IMR-90 (cell line): ENCODE results near the gene CDK5R1. TPM values are rescaled to one million over a fixed set of nuclear protein-coding genes. Genes with fewer than 3 reads are reported as not detected.
"Not testable (repeated sequence)": the region's sequence is repeated elsewhere in the genome, so short reads cannot be mapped to it uniquely, and the experiment has no call there.

Experiments
- ATAC-seq: fragments of 200-7000 bp; cut with Tn5 transposase; 2 replicates; pipeline ENCODE4 v1.9.1; 2020; ENCODE audit warnings: low read depth, mild to moderate bottlenecking, moderate library complexity
- BruUV-seq: library from RNA; stranded (reverse); fragments of 400-500 nt; replicated peaks from 2 replicates; lab custom pipeline; 2021; lab: Mats Ljungman, UMichigan
- CTCF ChIA-PET: fragments of 300-600 bp; formaldehyde crosslinking; extraction: SDS; loops from one replicate; lab custom pipeline; 2021; ENCODE audit warnings: antibody characterized with exemption; lab: Yijun Ruan, JAX
- POLR2A ChIA-PET: fragments of 300-600 bp; sonication (Branson Sonifier 250); formaldehyde crosslinking; loops from one replicate; lab custom pipeline; 2022; ENCODE audit warnings: antibody characterized with exemption; ENCODE audit not compliant: unreplicated experiment; lab: Charles Lee
- DNase-seq: peaks from one replicate; pipeline ENCODE4 v3.0.0; 2013
- H2AFZ ChIP-seq: replicated peaks from 2 replicates; pipeline ENCODE3; 2013; ENCODE audit warnings: low read length, mild to moderate bottlenecking; ENCODE audit not compliant: poor library complexity
- H2AK5ac ChIP-seq: 2 replicates; pipeline ENCODE4 v1.6.1; 2013; ENCODE audit warnings: low read depth, low read length, inconsistent platforms
- H2AK9ac ChIP-seq: replicated peaks from 2 replicates; pipeline ENCODE3; 2013; ENCODE audit warnings: mild to moderate bottlenecking, low read depth, low read length, moderate library complexity; ENCODE audit not compliant: poor library complexity
- H2BK120ac ChIP-seq: 2 replicates; pipeline ENCODE4 v1.6.1; 2013; ENCODE audit warnings: low read depth, low read length, inconsistent platforms
- H2BK15ac ChIP-seq: 3 replicates; pipeline ENCODE4 v1.6.1; 2013; ENCODE audit warnings: low read depth, low read length, inconsistent platforms
- H2BK20ac ChIP-seq: 2 replicates; pipeline ENCODE4 v1.6.1; 2013; ENCODE audit warnings: low read depth, mild to moderate bottlenecking, inconsistent platforms, low read length, moderate library complexity
- H2BK5ac ChIP-seq: 2 replicates; pipeline ENCODE4 v1.6.1; 2013; ENCODE audit warnings: mild to moderate bottlenecking, low read depth, low read length, inconsistent platforms; ENCODE audit not compliant: poor library complexity, severe bottlenecking
- H3K14ac ChIP-seq: replicated peaks from 2 replicates; pipeline ENCODE4 v1.6.1; 2013; ENCODE audit warnings: low read depth, low read length, inconsistent platforms
- H3K18ac ChIP-seq: 2 replicates; pipeline ENCODE4 v1.6.1; 2013; ENCODE audit warnings: low read depth, low read length, control low read depth
- H3K23ac ChIP-seq: 2 replicates; pipeline ENCODE4 v1.6.1; 2013; ENCODE audit warnings: low read depth, low read length, inconsistent platforms
- H3K27ac ChIP-seq: 2 replicates; pipeline ENCODE4 v1.5.1; 2013; ENCODE audit warnings: mild to moderate bottlenecking, control low read depth, low read length; ENCODE audit not compliant: insufficient read depth
- H3K27me3 ChIP-seq: 2 replicates; pipeline ENCODE4 v1.6.1; 2013; ENCODE audit warnings: low read length; ENCODE audit not compliant: control insufficient read depth, insufficient read depth
- H3K36me3 ChIP-seq: 2 replicates; pipeline ENCODE4 v1.6.1; 2013; ENCODE audit warnings: low read length, mixed read lengths; ENCODE audit not compliant: control insufficient read depth, insufficient read depth
- H3K4ac ChIP-seq: 2 replicates; pipeline ENCODE4 v1.6.1; 2013; ENCODE audit warnings: low read depth, low read length, inconsistent platforms
- H3K4me1 ChIP-seq: 2 replicates; pipeline ENCODE4 v1.6.1; 2013; ENCODE audit warnings: low read length, mixed read lengths; ENCODE audit not compliant: control insufficient read depth, insufficient read depth
- H3K4me2 ChIP-seq: 2 replicates; pipeline ENCODE4 v1.6.1; 2013; ENCODE audit warnings: low read depth, mild to moderate bottlenecking, control low read depth, low read length, moderate library complexity
- H3K4me3 ChIP-seq: 2 replicates; pipeline ENCODE4 v1.5.1; 2013; ENCODE audit warnings: low read depth, mild to moderate bottlenecking, control low read depth, low read length, moderate library complexity; ENCODE audit not compliant: insufficient read depth
- H3K56ac ChIP-seq: 2 replicates; pipeline ENCODE4 v1.6.1; 2013; ENCODE audit warnings: low read length, inconsistent platforms; ENCODE audit not compliant: insufficient read depth; ENCODE audit errors: extremely low read depth
- H3K79me1 ChIP-seq, 2 experiments: 2 replicates each; pipeline ENCODE4 v1.6.1; 2013; ENCODE audit warnings: low read length in 2 of 2, inconsistent platforms in 1 of 2, low read depth in 1 of 2
- H3K9ac ChIP-seq: 2 replicates; pipeline ENCODE4 v1.6.1; 2013; ENCODE audit warnings: low read depth, low read length, control low read depth
- H3K9me1 ChIP-seq: 2 replicates; pipeline ENCODE4 v1.6.1; 2013; ENCODE audit warnings: low read length, inconsistent platforms; ENCODE audit not compliant: insufficient read depth
- H3K9me3 ChIP-seq: 2 replicates; pipeline ENCODE4 v1.6.1; 2013; ENCODE audit warnings: low read length; ENCODE audit not compliant: control insufficient read depth, insufficient read depth
- H4K20me1 ChIP-seq: 2 replicates; pipeline ENCODE4 v1.6.1; 2013; ENCODE audit warnings: low read length, inconsistent platforms; ENCODE audit not compliant: insufficient read depth
- H4K5ac ChIP-seq: 2 replicates; pipeline ENCODE4 v1.6.1; 2013; ENCODE audit warnings: mild to moderate bottlenecking, low read depth, low read length, control low read depth
- H4K8ac ChIP-seq, 2 experiments: 2 replicates each; pipeline ENCODE4 v1.6.1; 2013; ENCODE audit warnings: low read depth in 2 of 2, low read length in 2 of 2, control low read depth in 1 of 2, inconsistent platforms in 1 of 2
- H4K91ac ChIP-seq: 2 replicates; pipeline ENCODE4 v1.6.1; 2013; ENCODE audit warnings: low read depth, low read length, inconsistent platforms; ENCODE audit not compliant: insufficient read depth
- WGBS, 2 experiments: methylation state at CpG; one replicate each; pipeline versions ENCODE4 v1.1.5 to v1.1.7; 2013; ENCODE audit warnings: missing lambda C conversion rate in 2 of 2; ENCODE audit not compliant: insufficient read length in 1 of 2; ENCODE audit errors: extremely low coverage in 2 of 2; 5-methylcytosine and 5-hydroxymethylcytosine counted together
- dilution Hi-C: fragments of 300-500 bp; cut with HindIII; formaldehyde crosslinking; loops from one replicate; pipeline ENCODE4 v1.14.3; 2018; ENCODE audit warnings: low sequenced_read_pairs; ENCODE audit not compliant: unreplicated experiment
- in situ Hi-C: fragments of 300-500 bp; cut with MboI; formaldehyde crosslinking; loops from 3 replicates; pipeline ENCODE4 v1.14.3; 2019; ENCODE audit warnings: low sequenced_read_pairs, inconsistent platforms, mixed read lengths
- intact Hi-C: fragments of 100-400 bp; cut with micrococcal nuclease; formaldehyde crosslinking; loops from 2 replicates; pipeline ENCODE4 v1.10.0; 2022
- polyA plus RNA-seq, 3 experiments: library from polyadenylated mRNA; depleted of rRNA; stranded (reverse); fragments of >200 nt; gene quantifications; 2 replicates each; pipeline ENCODE4 v1.2.3, GENCODE V29; 2012; ENCODE audit warnings: low replicate concordance in 1 of 3
- total RNA-seq: library from RNA; depleted of rRNA; stranded (reverse); fragments of >200 nt; gene quantifications from 2 replicates; pipeline ENCODE4 v1.2.3, GENCODE V29; 2012

The CDK5R1 gene
- total and polyA plus RNA-seq, 2 of the 4 experiments (the other 2 are of a cell fraction), result 0.36 to 0.74 TPM

DNA sequence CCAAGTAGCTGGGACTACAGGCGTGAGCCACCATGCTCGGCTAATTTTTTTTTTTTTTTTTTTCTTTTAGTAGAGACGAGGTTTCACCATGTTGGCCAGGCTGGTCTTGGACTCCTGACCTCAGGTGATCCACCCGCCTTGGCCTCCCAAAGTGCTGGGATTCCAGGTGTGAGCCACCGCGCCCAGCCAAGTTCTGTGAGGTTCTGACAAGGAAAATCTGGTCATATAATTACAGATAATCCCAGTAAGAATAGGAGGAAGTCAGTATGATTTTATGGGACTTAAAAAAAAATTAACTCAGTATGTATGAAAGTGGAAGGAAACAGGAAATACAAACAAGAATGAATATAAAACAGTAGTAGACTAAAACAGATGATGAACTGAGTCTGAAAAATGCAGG lies 36.4 kb upstream of the CDK5R1 start:
- ATAC-seq, in situ Hi-C loops, H3K56ac ChIP-seq, H2AK9ac ChIP-seq, H3K23ac ChIP-seq, H2AK5ac ChIP-seq, H3K4me1 ChIP-seq, H2AFZ ChIP-seq, H3K18ac ChIP-seq, H3K9ac ChIP-seq, dilution Hi-C loops, H3K9me1 ChIP-seq, H2BK120ac ChIP-seq, POLR2A ChIA-PET, H3K4me3 ChIP-seq, H2BK15ac ChIP-seq, H3K14ac ChIP-seq, H3K27ac ChIP-seq, H2BK20ac ChIP-seq, H3K4me2 ChIP-seq, CTCF ChIA-PET, H4K5ac ChIP-seq, intact Hi-C loops, BruUV-seq, H4K8ac ChIP-seq, H3K27me3 ChIP-seq, H3K9me3 ChIP-seq, H3K4ac ChIP-seq, H4K91ac ChIP-seq, H2BK5ac ChIP-seq, DNase-seq: not testable (repeated sequence)
- WGBS, 2 experiments, result no CpG with 5 or more reads among the region's 6 CpGs
- Histone ChIP-seq H3K79me1 (peaks cover 38 to 53% of the 10 kb centered on the region in 2 experiments), H4K20me1 (peaks cover 45% of the 10 kb centered on the region; the same call in 1 of the 2 replicates), H3K36me3 (peaks cover 33% of the 10 kb centered on the region)
